OCI-LY1 (cell line): Measurements from ENCODE around the gene TANK.

Experiments used
- CTCF ChIP-seq: fragments of 200-600 bp; sonication (generic), shearing (Covaris generic); IDR thresholded peaks from 2 replicates; pipeline ENCODE4 v1.5.1; 2017; ENCODE audit warnings: mild to moderate bottlenecking, antibody characterized with exemption, low read length, moderate library complexity, mixed read lengths
- EZH2 ChIP-seq: fragments of 200-600 bp; sonication (generic), shearing (Covaris generic); IDR thresholded peaks from 2 replicates; pipeline ENCODE4 v1.8.0; 2017; ENCODE audit warnings: borderline replicate concordance, mixed run types, mild to moderate bottlenecking, antibody characterized with exemption, low read length, moderate library complexity, mixed read lengths

DNA sequence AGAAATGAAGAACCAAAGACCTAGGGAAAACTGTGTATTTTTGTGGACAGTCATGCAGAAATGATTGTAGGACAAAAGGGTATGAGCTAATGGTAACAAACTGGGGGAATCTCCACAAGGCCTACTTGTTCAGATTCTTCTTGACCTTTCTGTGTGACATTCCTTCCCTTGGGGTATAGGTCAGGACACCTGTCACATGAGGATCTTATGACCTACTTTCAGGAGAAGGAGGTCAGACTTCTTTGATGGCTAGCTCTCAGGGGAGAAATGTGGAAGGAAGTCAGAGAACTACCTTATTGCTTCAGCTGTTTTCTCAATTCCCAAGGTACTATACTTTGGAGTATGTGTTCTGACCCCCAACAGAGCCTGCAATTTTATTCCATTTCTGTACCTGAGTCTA lies 40.7 kb upstream of the TANK start:
- TF ChIP-seq CTCF = no peak
- no peak for TF ChIP-seq EZH2
